ENCODE results near the gene HEBP2.

DNA sequence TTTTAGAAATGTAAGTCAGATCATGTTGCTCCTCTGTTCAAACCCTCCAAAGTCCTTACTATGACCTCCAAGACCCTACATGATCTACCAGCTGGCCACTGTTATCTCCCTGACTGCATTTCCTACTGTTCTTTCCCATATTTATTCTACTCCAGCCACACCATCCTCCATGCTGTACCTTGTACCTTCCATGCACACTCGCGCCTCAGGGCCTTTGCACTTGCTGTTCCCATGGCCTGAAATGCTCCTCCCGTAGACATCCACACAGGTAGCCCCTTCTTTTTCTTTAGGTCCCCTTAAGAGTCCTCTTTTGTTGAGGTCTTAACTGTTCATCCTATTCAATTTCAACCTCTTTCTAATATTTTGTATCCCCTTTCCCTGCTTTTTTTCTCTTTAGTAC is 47.0 kb downstream of the HEBP2 start:
- TF ChIP-seq, protein P1, sequence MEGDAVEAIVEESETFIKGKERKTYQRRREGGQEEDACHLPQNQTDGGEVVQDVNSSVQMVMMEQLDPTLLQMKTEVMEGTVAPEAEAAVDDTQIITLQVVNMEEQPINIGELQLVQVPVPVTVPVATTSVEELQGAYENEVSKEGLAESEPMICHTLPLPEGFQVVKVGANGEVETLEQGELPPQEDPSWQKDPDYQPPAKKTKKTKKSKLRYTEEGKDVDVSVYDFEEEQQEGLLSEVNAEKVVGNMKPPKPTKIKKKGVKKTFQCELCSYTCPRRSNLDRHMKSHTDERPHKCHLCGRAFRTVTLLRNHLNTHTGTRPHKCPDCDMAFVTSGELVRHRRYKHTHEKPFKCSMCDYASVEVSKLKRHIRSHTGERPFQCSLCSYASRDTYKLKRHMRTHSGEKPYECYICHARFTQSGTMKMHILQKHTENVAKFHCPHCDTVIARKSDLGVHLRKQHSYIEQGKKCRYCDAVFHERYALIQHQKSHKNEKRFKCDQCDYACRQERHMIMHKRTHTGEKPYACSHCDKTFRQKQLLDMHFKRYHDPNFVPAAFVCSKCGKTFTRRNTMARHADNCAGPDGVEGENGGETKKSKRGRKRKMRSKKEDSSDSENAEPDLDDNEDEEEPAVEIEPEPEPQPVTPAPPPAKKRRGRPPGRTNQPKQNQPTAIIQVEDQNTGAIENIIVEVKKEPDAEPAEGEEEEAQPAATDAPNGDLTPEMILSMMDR (IDR thresholded peaks at IDR 0.05): no peak
- TF ChIP-seq POLR2A (IDR thresholded peaks at IDR 0.05) (no peak), POLR2AphosphoS5 (IDR thresholded peaks at IDR 0.05) (no peak)

Data from gastroesophageal sphincter (tissue), 3 donors.